ENCODE measurements around the gene TMEM45A. TPM values are rescaled to one million over a fixed set of nuclear protein-coding genes. Genes with fewer than 3 reads are reported as not detected.

TMEM45A gene
- total RNA-seq, 4 donors from 2014 or later: 6.8 to 36.7 (median 26.1) TPM

DNA sequence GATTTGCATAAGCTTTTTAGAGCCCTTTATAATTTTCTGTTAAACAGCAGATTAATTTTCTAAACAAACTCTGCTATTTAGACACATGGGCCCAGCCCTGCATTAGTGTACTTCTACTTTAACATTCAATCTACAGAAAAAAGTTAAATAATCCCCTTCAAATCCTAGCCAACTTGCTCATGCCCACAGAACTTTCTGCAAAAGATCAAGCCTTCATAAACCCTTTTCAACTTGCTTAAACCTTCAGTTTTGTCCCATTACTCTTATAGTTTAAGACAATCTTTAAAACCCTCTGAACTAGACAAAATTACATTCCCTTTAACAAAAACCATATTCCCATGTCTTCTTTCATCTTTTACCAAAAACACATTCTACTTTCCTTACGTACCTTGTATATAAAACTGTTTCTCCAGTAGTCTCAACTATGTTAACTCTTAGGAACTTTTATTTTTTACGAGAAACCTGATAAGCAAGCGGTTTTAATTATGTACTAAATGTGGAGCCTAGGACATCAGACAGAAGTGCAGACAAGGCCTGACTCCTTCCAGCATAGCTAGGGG lies 91.8 kb downstream of the TMEM45A start:
- TF ChIP-seq, protein P1, sequence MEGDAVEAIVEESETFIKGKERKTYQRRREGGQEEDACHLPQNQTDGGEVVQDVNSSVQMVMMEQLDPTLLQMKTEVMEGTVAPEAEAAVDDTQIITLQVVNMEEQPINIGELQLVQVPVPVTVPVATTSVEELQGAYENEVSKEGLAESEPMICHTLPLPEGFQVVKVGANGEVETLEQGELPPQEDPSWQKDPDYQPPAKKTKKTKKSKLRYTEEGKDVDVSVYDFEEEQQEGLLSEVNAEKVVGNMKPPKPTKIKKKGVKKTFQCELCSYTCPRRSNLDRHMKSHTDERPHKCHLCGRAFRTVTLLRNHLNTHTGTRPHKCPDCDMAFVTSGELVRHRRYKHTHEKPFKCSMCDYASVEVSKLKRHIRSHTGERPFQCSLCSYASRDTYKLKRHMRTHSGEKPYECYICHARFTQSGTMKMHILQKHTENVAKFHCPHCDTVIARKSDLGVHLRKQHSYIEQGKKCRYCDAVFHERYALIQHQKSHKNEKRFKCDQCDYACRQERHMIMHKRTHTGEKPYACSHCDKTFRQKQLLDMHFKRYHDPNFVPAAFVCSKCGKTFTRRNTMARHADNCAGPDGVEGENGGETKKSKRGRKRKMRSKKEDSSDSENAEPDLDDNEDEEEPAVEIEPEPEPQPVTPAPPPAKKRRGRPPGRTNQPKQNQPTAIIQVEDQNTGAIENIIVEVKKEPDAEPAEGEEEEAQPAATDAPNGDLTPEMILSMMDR (IDR thresholded peaks at IDR 0.05): no peak
- ATAC-seq (ENCODE audit: low FRiP score) (no peak), DNase-seq (ENCODE audit: low spot score) (no peak)

DNA sequence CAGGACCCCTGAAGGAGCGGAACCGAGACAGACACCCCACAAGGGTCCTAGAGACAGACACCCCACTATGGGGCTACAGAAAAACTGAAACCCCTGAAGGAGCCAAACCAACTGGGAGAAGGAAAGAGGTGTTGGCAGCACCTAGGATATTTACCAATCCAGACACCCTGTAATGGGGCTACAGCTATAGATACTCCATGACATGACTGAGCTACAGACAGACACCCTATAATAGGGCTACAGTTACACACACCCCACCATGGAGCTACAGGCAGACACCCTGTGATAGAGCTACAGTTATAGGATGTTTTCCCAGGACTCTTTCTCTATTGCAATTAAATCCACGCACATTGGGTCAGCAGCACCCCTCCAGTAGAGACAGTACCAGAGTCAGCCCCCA lies 94.4 kb downstream of the TMEM45A start:
- DNase-seq (ENCODE audit: low spot score): no peak
- no peak for ATAC-seq (ENCODE audit: low FRiP score)
- TF ChIP-seq, protein P1 (IDR thresholded peaks at IDR 0.05): no peak

DNA sequence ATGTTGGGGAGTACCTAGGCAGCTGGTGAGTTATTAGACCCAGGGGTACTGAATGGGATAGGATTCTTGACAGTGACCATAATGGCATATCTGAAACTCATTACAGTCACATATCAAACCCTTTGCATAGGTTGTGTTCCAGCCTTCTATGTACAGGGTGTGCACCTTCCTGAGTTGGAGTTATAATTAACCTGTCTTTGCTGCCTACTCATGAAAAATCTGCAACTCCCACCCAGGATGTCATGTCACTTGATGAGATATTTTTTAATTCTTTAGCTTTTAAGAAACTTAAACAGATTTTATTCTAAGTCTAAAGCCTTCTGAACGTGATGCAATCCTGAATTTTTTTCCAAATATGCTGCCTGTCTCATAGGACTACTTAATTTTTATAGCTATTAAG lies 95.8 kb downstream of the TMEM45A start:
- DNase-seq (ENCODE audit: low spot score): no peak

DNA sequence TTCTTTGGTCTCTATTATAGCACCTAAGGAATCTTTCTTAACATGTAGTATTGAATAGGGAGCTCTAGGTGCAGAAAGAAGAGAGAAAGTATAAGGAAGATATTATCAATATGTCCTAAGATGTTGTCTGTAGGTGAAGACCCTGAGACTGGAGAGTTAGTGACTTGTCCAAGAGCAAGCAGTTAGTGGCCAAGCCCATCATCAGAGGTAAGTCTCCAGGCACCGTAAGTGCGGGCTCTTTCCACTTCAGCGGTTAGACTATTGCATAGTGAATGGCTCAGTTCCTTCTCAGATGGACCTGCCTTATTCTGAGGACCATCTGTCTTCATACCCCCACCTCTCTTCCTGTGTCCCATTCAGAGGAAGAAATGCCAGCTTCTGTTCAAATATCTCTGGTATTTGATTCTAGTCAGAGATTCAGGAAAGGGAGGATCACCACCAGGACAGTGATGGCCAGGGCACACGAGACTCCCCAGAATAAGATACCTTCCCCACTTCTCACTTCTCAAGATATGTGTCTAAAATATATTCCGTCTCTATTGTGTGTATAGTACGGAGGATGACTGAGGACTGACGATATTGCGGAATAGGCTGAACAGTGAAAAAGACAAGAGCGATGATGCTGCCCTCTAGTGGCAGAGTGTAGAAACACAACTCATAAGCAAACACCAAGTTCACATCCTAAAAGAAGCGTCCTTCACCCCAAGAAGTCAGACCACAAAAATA lies 97.9 kb downstream of the TMEM45A start:
- DNase-seq (ENCODE audit: low spot score) (no peak), ATAC-seq (ENCODE audit: low FRiP score) (peak; percentile 70)
- TF ChIP-seq, protein P1 (IDR thresholded peaks at IDR 0.05): peak in 2 of 3 donors; percentile 63 to 78

More for the DNA sequence above, 95.8 kb downstream of the TMEM45A start:
- ATAC-seq (ENCODE audit: low FRiP score): no peak
- TF ChIP-seq, protein P1 (IDR thresholded peaks at IDR 0.05): no peak

DNA sequence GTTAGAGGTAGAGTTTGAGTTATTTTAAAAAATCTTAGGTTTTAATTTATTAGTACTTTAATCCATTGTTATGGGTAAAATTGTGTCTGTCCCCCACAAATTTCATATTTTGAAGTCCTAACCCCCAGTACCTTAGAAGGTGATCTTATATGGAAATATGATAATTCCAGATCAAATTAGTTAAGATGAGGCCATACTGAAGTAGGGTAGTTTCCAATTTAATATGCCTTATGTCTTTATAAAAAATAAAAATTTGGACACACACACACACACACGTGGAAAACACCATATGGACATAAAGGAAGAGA lies 98.4 kb downstream of the TMEM45A start:
- TF ChIP-seq, protein P1 (IDR thresholded peaks at IDR 0.05): no peak
- DNase-seq (ENCODE audit: low spot score) (no peak), ATAC-seq (ENCODE audit: low FRiP score) (no peak)

DNA sequence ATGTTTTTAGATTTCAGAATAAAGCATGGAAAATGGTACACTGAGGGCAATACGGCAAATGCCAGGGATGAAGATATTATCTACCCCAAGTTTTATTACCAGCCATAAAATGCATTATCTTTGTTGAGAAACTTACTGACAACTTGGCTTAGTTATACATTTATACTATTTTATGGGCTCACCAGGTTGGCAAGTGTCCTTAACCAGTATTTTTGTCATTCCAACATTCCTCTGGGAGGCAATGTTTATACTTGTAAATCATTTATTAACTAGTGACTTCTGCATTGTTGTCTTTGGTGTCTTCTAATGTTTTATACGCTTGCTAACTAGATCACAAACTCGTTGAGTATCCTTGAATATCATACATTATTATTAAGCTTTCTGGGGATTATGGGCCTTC lies 99.0 kb downstream of the TMEM45A start:
- TF ChIP-seq, protein P1 (IDR thresholded peaks at IDR 0.05): no peak
- DNase-seq (ENCODE audit: low spot score) (no peak), ATAC-seq (ENCODE audit: low FRiP score) (no peak)

All from omental fat pad (tissue), 4 donors.